ENCODE results near the gene HOXC9. TPM values are rescaled to one million over a fixed set of nuclear protein-coding genes. Genes with fewer than 3 reads are reported as not detected.

HOXC9 gene
- total RNA-seq, 1 experiment from 2014 or later, result not detected

- Mint-ChIP-seq H3K9me3 (no peaks in the 10 kb centered on the region), H3K4me3 (no peak overlapping the region), H3K36me3 (no peaks in the 10 kb centered on the region), H3K27ac (no peak overlapping the region), H3K4me1 (peaks cover 39% of the 10 kb centered on the region), H3K27me3 (ENCODE audit: low read depth) (peaks cover 100% of the 10 kb centered on the region)
- POLR2A ChIA-PET, result no interaction called here
- DNase-seq (ENCODE audit: low spot score) (no peak), ATAC-seq (no peak)
- CTCF ChIA-PET, result interaction anchor here (0.5 to 5.1 kb wide), 10 partner anchors 12 to 336 kb away, joined by 3 to 36 read pairs (median 4); partner anchors contain the start of genes HOXC11, HOXC5, HOXC8 and HOXC9
- TF ChIP-seq STAT6 (CRISPR knock-in tag; conservative IDR thresholded peaks at IDR 0.05; ENCODE audit: low read depth) (no peak), ZNF396 (CRISPR knock-in tag; IDR thresholded peaks at IDR 0.05; ENCODE audit: borderline replicate concordance) (no peak), ZNF263 (CRISPR knock-in tag; IDR thresholded peaks at IDR 0.05; ENCODE audit: low read depth) (no peak), NFE2L1 (CRISPR knock-in tag; IDR thresholded peaks at IDR 0.05) (no peak), ZNF317 (CRISPR knock-in tag; IDR thresholded peaks at IDR 0.05; ENCODE audit: borderline replicate concordance, low read depth) (no peak), ZNF219 (CRISPR knock-in tag; IDR thresholded peaks at IDR 0.05; ENCODE audit: borderline replicate concordance) (no peak), ZNF121 (CRISPR knock-in tag; IDR thresholded peaks at IDR 0.05) (no peak), E2F5 (CRISPR knock-in tag; IDR thresholded peaks at IDR 0.05) (no peak)
These were observed 12.2 kb upstream of the HOXC9 start for GRCh38 chr12:53987787-53988230.

GRCh38 chr12:53988541-53989226, 11.3 kb upstream of the HOXC9 start:
- POLR2A ChIA-PET, result no interaction called here
- H3K4me3 Mint-ChIP-seq, result no peak overlapping the region
- no peaks in the 10 kb centered on the region for H3K36me3 Mint-ChIP-seq

More at GRCh38 chr12:53988541-53989226, 11.3 kb upstream of the HOXC9 start:
- CTCF ChIA-PET, result interaction anchor here (0.5 to 5.1 kb wide), 10 partner anchors 12 to 335 kb away, joined by 3 to 36 read pairs (median 4); partner anchors contain the start of genes HOXC11, HOXC5, HOXC8 and HOXC9
- Mint-ChIP-seq H3K27ac (no peak overlapping the region), H3K9me3 (no peaks in the 10 kb centered on the region), H3K4me1 (peaks cover 34% of the 10 kb centered on the region), H3K27me3 (ENCODE audit: low read depth) (peaks cover 100% of the 10 kb centered on the region)
- DNase-seq (ENCODE audit: low spot score) (no peak), ATAC-seq (no peak)
- TF ChIP-seq ZNF232 (CRISPR knock-in tag; IDR thresholded peaks at IDR 0.05) (no peak), ZBTB43 (CRISPR knock-in tag; IDR thresholded peaks at IDR 0.05) (no peak), SOX15 (CRISPR knock-in tag; IDR thresholded peaks at IDR 0.05) (no peak), ESRRA (CRISPR knock-in tag; IDR thresholded peaks at IDR 0.05; ENCODE audit: borderline replicate concordance) (no peak), ZNF671 (CRISPR knock-in tag; IDR thresholded peaks at IDR 0.05) (no peak), HMGXB4 (CRISPR knock-in tag; IDR thresholded peaks at IDR 0.05) (no peak), ZNF263 (CRISPR knock-in tag; IDR thresholded peaks at IDR 0.05; ENCODE audit: low read depth) (no peak), IRF1 (CRISPR knock-in tag; IDR thresholded peaks at IDR 0.05) (no peak)

Data from WTC11 (cell line).